ENCODE measurements around the gene ZNF630.
A peak's percentile ranks its signal among the peaks of the same experiment; 100 is the strongest.

Gene ZNF630

GRCh38 chrX:48083706-48084105 is 12.3 kb upstream of the ZNF630 start:
- no peak for TF ChIP-seq CTCF (IDR thresholded peaks at IDR 0.05; ENCODE audit: low read depth, low read length)
- H3K4me3 ChIP-seq (replicated peaks in 1 of 2; ENCODE audit: low read depth in 2 of 2, low read length in 2 of 2), result no peak overlapping the region
- no peak for DNase-seq (ENCODE audit: low read depth in 2 of 2)

GRCh38 chrX:48083212-48083611 is 11.8 kb upstream of the ZNF630 start:
- TF ChIP-seq CTCF (IDR thresholded peaks at IDR 0.05; ENCODE audit: low read depth, low read length), result peak; percentile 50
- peak; percentile 57 to 64 for DNase-seq (ENCODE audit: low read depth in 2 of 2)
- no peak overlapping the region for H3K4me3 ChIP-seq (replicated peaks in 1 of 2; ENCODE audit: low read depth in 2 of 2, low read length in 2 of 2)

- TF ChIP-seq CTCF (IDR thresholded peaks at IDR 0.05; ENCODE audit: low read depth, low read length), result no peak
- H3K4me3 ChIP-seq (replicated peaks in 1 of 2; ENCODE audit: low read depth in 2 of 2, low read length in 2 of 2), result no peak overlapping the region
- DNase-seq (ENCODE audit: low read depth in 2 of 2), result no peak
Observed at GRCh38 chrX:48076343-48076742, 4.9 kb upstream of the ZNF630 start.

- no peak for DNase-seq (ENCODE audit: low read depth in 2 of 2)
- peak overlapping the region in 1 of 2 donors; percentile 58 for H3K4me3 ChIP-seq (replicated peaks in 1 of 2; ENCODE audit: low read depth in 2 of 2, low read length in 2 of 2)
- no peak for TF ChIP-seq CTCF (IDR thresholded peaks at IDR 0.05; ENCODE audit: low read depth, low read length)
Observed at GRCh38 chrX:48071986-48072605, 656 bp upstream of the ZNF630 start.

- H3K4me3 ChIP-seq (replicated peaks in 1 of 2; ENCODE audit: low read depth in 2 of 2, low read length in 2 of 2), result no peak overlapping the region
- TF ChIP-seq CTCF (IDR thresholded peaks at IDR 0.05; ENCODE audit: low read depth, low read length), result no peak
- DNase-seq (ENCODE audit: low read depth in 2 of 2), result no peak
Observed at GRCh38 chrX:48068096-48068887, 3.1 kb downstream of the ZNF630 start.

GRCh38 chrX:48064261-48064660 is 7.2 kb downstream of the ZNF630 start:
- no peak overlapping the region for H3K4me3 ChIP-seq (replicated peaks in 1 of 2; ENCODE audit: low read depth in 2 of 2, low read length in 2 of 2)
- no peak for DNase-seq (ENCODE audit: low read depth in 2 of 2)
- no peak for TF ChIP-seq CTCF (IDR thresholded peaks at IDR 0.05; ENCODE audit: low read depth, low read length)
